HG03097 (cell line): ENCODE results near the gene ATP9B.
A peak's percentile ranks its signal among the peaks of the same experiment; 100 is the strongest.

Source experiments
- ATAC-seq: cut with Tn5 transposase; IDR thresholded peaks from one replicate; pipeline ENCODE4 v1.9.1; 2021; ENCODE audit not compliant: unreplicated experiment, low FRiP score

ATP9B gene

DNA sequence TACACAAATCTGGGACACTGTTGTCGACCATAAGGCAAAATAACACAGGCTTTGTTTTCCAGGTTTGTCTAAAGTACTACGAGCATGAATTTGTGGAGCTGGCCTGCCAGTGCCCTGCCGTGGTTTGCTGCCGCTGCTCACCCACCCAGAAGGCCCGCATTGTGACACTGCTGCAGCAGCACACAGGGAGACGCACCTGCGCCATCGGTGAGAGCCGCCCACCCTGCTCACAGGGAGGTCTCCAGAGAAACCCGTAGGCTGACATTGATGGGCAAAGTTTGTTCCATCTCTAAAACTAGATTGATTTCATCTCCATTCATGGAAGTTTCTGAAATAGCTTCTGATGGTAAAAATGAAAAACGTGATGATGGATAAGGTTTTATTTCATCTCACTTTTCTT is 276.2 kb downstream of the ATP9B start:
- ATAC-seq = no peak

DNA sequence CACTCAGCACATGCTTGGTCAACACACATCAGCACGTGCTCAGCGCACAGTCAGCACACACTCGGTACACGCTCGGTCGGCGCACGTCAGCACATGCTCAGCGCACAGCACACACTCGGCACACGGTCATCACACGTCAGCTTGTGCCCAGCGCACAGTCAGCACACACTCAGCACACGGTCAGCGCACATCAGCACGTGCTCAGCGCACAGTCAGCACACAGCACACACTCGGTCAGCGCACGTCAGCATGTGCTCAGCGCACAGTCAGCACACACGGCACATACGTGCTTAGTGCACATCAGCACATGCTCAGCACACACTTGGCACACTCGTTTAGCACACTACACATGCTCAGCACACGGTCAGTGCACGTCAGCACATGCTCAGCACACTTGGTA is 276.8 kb downstream of the ATP9B start:
- ATAC-seq = no peak

DNA sequence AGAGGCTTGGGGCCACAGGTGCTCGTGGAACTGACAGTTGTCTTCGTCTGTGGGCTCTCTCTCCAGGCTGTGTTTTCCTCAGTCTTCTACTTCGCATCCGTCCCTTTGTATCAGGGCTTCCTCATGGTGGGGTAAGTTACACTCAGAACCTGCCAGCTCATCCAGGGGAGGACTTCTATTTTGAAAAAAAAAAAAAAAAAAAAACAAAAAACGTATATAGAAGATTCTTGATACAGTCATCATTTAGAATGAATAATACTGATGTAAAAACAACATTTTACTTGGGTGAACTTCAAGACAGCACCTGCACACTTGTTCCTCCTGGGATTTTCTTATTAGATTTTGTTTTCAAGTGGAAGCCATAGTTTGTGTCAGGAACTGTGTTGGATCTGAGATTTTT is 278.9 kb downstream of the ATP9B start:
- no peak for ATAC-seq

DNA sequence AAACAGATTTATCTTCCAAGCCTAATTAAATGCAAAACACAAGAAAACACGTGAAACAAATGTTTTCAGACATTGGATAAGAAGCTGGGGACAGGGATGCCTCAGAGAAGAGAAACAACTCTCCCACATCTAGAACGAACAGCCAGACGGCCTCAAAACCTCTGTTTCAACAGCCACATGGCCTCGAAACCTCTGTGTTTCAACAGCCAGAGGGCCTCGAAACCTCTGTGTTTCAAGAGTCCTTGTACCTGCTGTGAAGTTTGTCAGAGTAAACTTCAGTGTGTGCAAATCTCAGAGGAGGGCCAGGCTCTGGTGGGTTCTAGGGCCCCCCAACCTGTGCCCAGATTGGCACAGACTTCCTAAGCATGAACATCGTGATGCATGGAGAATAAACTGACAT is 283.2 kb downstream of the ATP9B start:
- ATAC-seq = no peak

DNA sequence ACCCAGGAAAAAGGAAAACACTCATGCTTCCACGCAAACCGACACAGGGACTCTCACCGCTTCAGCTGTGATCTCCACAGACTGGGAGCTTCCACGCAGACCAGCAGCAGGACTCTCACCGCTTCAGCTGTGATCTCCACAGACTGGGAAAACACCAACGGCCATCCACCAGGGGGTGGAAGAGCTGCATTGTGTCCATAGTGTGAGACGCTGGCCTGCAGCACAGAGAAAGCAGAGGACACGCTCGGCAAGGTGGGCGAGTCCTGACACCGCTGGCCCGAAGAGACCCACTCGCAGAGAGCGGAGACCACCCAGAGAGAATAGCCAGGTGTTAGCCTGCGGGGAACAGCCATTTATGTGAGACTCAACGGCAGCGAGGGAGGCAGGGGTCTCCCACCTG is 284.1 kb downstream of the ATP9B start:
- no peak for ATAC-seq

DNA sequence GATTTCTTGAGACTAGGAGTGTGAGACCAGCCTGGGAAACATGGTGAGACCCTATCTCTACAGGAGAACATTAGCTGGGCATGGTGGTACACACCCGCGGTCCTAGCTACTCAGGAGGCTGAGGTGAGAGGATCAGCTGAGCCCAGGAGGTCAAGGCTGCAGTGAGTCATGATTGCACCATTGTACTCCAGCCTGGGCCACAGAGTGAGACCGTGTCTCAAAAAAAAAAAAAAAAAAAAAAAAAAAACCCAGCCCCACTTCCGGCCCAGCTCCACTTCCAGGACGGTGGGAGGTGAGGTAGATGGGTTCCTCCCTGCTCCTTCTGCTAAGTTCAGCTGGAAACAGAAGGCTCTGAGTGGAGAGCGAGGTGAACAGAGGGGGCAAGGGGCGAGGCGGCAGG is 285.2 kb downstream of the ATP9B start:
- ATAC-seq = no peak

DNA sequence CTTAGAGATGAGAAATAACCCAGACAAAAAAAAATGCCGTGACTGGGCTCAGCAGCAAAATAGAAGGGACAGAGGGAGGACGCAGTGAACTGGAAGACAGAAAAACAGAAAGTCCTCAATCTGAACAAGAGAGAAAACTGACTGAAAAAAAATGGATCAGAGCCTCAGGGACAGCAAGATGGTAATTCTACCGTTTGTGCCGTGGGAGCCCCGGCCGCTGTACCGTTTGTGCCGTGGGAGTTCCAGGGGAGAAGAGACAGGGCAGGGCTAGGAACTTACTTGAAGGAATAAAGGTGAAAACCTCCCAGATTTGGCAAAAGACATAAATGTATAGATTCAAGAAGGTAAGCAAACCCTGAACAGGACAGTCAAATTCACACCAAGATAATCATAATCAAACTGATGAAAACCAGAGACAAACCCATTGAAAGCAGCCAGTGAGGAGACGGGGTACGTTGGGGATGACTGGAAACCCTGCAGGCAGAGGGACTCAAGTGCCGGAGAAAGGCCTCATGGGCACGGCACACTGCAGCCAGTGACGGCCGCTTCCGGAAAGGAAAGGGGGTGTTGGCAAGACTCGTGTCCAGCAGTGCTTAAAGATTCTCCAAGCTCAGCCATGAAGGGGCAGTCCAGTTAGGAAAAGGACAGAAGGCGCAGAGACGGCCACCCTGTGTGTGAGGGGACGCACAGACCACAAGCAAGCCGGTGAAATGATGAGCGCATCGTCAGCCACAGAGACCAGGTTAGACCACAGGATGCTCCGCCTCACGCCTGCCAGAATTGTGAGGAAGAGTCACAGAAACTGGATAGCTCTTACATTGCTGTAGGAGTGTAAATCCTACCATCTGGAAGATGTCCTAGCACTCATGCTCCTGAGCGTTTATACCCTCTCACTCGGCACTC is 286.5 kb downstream of the ATP9B start:
- ATAC-seq = no peak

DNA sequence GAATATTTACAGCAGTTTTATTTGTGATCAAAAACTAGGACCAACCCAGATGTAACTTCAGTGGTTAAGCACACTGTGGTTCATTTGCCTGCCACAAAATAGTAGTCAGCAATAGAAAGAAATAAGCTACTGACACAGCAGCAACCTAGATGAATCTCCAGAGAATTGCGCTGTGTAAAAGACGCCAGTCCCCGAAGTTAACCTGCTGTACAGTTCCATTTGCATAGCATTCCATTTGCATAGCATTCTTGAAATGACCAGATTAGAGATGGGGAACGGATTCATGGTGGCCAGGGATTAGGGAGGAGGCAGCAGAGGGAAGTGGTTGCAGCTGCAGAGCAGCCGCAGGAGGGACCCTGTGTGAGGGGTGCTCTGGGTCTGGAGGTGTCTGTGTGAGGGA is 287.2 kb downstream of the ATP9B start:
- ATAC-seq = peak; percentile 74

DNA sequence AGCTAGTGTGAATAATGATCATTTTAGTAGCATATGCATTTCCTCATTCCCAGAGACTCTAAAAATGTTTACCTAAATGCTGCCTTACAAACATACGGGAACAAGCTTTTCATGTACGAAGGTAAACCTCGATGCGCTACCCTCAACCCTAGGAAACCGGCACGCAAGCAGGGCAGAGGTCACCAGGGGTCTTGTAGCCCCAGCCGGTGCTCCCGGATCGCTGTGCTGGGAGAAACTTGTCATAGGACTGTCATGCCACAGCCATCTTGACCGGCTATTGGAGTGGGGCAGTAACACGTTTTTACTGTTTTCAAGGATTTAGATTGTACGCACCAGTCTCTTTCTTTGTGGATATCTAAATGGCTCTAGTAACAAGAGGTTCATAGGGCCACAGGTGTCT is 291.7 kb downstream of the ATP9B start:
- ATAC-seq = no peak

DNA sequence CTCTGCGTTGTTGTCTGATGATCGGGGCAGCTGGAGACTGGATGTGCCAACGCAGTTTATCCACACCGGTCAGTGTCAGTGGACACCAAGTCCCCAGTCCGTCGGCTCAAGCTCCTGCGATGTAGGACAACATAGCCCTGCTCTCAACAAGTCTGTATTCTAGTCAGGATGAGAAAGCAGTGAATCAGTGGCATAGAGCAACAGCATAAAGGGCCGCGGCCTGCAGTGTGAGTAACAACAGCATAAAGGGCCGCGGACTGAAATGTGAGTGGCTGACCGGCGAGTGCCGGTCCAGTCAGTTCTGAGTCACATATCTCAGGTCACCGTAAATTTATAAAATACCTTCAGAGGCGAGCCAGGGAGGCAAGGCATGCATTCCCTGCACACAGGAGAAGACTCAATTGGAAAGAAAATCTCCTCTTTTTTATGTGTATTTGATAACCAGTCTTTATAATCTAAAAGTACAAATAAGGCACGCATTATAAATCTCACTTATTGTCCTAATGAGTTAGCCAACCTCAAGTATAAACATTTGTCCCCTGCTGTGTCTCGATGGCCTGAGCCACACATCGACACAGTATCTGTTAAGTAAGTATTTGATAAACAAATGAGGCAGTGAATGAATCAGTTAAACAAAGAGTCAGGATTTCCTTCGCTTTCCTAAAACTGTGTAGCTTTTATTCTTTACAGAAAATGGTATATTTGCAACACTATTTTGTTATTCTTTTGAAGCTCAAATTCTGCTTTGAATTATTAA is 292.8 kb downstream of the ATP9B start:
- no peak for ATAC-seq

DNA sequence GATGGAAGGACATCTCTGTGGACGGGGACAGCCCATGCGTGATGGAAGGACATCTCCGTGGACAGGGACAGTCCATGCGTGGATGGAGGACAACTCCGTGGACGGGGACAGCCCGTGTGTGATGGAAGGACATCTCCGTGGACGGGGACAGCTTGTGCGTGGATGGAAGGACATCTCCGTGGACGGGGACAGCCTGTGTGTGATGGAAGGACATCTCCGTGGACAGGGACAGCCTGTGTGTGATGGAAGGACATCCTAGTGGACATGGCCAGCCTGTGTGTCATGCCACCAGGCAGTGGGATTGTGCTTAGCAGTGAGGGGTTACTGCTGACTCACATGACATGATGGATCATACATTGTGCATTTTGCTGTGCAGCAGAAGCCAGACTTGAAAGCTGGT is 296.5 kb downstream of the ATP9B start:
- ATAC-seq = no peak

DNA sequence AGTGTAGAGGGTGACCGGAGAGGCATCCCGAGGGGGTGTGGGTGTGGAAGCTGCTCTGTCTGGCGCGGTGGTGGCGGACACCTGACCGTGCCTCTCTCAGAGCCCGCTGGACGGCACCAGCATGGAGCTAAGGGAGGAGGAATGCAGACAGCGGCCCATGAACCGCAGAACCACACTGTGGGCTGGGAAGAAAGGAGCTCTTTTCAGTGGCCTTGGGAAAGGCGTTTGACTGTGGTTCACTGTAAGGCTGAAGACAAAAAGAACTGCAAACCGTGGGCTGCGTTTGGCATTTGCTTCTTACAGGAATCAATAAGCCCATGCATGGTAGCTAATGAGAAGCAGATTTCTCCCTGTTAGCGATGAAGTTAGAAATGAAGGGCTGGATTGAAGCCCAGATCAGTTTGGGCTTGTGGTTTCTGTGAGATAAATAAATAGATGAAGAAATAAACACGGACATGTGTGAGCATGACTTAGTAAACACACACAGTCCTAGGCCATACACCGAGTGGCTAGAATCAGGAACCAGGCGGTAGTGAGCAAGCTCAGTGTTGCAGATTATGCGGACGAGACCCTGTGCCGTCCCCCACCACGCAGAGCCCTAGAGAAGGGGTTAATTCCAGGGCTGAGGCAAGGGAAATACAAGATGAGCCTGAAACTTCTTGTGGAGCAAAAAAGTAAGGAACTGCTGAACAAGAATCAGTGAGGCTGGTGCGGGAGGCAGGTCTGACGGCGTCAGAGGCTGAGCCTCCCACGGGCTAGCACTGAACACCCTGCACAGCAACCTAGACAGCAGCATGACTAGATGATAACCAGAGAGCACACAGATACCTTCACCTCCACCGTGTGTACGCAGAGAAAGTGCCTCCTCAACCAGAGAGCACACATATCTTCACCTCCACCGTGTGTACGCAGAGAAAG is 297.2 kb downstream of the ATP9B start:
- ATAC-seq = no peak

DNA sequence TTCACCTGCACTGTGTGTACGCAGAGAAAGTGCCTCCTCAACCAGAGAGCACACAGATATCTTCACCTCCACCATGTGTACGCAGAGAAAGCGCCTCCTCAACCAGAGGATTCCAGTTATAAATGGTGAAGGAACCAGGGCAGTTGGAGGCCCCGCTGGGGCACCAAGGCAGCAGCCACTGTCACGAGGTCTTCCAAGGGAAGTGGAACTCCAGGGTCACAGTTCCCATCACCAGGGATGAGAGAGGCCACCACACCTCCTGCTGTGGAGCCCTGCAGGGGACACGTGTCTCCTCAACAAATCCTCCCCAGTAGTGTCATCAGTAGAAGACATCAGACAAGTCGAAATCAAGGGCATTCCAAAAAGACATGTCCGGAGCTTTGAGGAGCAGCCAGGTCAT is 298.3 kb downstream of the ATP9B start:
- ATAC-seq = no peak

DNA sequence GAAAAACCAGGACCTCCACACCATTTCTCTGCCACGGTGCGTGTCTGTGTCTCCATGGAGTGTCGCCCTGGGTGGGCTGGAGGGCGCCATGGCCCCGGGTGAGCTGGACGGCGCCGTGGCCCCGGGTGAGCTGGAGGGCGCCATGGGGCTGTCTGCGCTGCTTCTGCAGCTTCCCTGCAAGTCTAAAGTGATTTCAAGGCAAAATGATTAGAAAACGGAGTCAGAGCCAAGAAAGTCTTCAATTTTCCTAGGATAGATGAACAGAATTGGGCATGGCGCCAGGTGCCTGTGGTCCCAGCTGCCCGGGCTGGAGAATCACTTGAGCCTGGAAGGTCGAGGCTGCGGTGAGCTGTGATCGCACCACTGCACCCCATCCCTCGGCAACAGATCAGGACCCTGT is 298.8 kb downstream of the ATP9B start:
- ATAC-seq = no peak

DNA sequence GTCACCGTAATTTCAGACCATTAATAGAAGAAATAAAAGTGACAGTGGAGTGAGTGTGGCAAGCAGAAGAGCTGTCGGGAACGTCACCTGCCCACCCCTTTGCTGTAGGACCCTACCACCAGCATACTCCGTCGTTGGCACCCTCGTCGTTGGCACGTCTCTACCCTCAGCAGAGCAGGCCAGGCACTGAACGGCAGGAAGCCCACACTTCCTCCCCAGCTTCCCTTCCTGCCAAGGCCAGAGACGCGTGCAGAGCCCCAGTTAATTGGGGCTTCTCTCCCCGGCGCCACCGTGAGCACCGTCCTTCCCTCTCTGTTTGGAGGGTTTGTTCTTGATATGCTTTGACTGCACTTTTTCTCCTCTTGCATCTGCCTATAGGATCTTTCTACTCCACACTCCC is 299.5 kb downstream of the ATP9B start:
- no peak for ATAC-seq

DNA sequence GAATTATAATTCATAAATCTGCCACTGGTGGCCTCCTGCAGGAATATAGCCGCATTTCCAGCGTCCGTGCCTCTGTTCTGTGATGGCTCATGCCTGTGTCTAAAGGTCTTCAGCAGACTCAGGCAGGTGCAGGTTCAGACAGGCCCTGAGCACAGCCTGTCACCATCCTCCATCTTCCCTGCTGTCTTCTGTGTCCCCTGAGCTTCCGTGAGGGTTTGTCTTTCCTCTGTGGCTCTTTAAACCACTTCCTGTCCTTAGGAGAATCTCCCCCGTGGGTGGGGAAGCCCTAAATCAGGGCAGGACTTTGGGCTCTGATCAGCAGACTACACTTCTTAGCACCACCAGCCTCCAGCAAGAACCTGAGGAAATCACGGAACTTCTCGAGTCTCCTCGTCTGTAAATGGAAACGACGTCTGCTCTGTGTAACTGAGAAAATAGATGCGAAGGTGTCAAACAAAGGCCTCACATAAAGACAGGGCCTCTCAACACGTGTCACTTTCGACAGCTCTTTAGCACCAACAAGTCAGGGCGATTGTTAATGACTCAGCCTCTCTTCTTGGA is 302.4 kb downstream of the ATP9B start:
- ATAC-seq = no peak

DNA sequence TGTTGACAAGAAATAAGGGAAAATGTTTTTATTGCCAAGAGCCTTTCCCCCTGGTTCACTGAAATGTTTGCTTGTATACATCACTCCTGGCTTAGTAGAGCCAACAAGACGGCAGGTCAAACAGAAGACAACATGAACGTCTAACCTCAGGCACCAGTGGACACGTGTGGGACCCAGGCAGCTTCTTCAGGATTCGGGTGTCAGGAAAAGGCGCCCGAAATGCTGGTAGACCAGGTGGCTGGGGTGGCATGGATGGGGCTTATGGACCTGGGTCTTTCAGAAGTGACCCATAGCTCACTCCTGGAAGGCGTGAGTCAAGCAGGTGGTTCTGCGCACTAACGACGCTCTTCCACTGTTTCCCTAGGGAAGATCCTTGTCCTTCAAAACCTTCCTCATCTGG is 303.3 kb downstream of the ATP9B start:
- ATAC-seq = no peak

DNA sequence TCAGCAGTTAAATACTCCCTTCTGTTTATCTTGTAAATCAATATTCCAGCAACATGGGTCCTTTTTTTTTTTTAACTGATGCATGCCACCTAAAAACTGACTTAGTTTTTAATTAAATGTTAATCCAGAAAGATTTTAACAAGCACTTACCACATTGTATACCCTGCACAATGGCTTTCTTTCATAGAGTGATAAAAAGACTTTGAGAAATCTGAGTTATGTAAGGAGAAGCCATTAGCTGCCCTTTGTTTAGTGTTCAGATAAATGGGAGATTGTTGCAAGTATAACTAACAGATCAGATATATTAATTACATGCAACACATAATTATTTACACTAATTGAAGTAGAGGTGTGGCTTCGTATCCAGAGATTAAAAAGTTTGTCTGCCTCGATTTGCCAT is 303.8 kb downstream of the ATP9B start:
- ATAC-seq = no peak

DNA sequence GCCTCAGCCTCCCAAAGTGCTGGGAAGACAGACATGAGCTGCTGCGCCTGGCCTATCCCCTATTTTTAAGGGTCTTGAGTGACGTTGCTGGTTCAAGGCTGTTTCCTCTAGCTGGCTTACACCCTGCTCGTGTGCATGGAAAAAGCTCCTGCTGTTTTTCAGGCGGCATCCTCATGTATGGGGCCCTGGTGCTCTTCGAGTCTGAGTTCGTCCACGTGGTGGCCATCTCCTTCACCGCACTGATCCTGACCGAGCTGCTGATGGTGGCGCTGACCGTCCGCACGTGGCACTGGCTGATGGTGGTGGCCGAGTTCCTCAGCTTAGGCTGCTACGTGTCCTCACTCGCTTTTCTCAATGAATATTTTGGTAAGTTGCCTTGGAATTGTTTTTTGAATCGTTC is 304.5 kb downstream of the ATP9B start:
- ATAC-seq = no peak

DNA sequence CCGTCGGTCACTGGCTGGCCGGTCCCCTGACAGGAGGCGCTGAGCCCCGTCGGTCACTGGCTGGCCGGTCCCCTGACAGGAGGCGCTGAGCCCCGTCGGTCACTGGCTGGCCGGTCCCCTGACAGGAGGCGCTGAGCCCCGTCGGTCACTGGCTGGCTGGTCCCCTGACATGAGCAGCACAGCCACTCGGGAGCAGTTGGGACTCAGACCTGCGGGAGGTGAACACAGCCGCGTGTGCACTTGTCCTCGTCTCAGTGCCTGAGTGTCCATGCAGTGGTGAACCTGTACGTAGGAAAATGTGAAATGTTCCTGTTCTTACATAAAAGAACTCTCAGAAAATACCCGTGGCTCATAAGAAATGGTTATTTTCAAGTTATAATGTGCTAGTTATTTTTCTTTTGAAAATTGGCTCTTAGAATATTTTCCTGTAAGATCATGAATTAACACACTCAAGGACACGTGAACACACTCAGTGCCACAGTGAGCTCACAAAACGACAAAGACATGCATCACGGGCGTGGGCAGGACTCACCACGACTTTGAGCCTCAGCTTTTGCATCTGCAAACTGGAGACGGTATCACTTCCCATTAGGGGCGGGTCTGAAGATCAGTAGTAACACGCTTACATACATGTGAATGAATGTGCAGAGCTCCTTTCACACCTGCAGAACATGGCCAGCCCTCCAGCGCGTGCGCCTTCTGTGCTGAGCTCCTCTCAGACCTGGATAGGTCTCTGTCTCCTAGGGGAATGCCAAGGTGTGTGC is 305.4 kb downstream of the ATP9B start:
- peak; percentile 55 for ATAC-seq
